Osteocyte (in vitro differentiated cells): ENCODE data around the gene CLEC16A. TPM values are rescaled to one million over a fixed set of nuclear protein-coding genes. Genes with fewer than 3 reads are reported as not detected.

ENCODE experiments used
- DNase-seq: peaks from one replicate; pipeline ENCODE4 v3.0.0; 2021; ENCODE audit warnings: mixed read lengths; ENCODE audit not compliant: unreplicated experiment; ENCODE audit errors: extremely low spot score
- H3K27ac Mint-ChIP-seq: one replicate; pipeline ENCODE4 v1.8.0; 2021; ENCODE audit warnings: mild to moderate bottlenecking, mixed read lengths; ENCODE audit not compliant: unreplicated experiment
- H3K27me3 Mint-ChIP-seq: one replicate; pipeline ENCODE4 v1.8.0; 2021; ENCODE audit warnings: mixed read lengths; ENCODE audit not compliant: unreplicated experiment
- H3K36me3 Mint-ChIP-seq: one replicate; pipeline ENCODE4 v1.8.0; 2021; ENCODE audit warnings: mixed read lengths; ENCODE audit not compliant: unreplicated experiment
- H3K4me1 Mint-ChIP-seq: one replicate; pipeline ENCODE4 v1.8.0; 2021; ENCODE audit warnings: mixed read lengths; ENCODE audit not compliant: unreplicated experiment
- H3K4me3 Mint-ChIP-seq: one replicate; pipeline ENCODE4 v1.8.0; 2021; ENCODE audit warnings: mild to moderate bottlenecking, moderate library complexity, mixed read lengths; ENCODE audit not compliant: unreplicated experiment
- H3K9me3 Mint-ChIP-seq: one replicate; pipeline ENCODE4 v1.8.0; 2021; ENCODE audit warnings: mixed read lengths; ENCODE audit not compliant: unreplicated experiment
- CTCF ChIP-seq: fragments of 200-600 bp; sonication (generic); IDR thresholded peaks from 2 replicates; pipeline ENCODE4 v1.5.0; 2021; ENCODE audit warnings: antibody characterized with exemption, mild to moderate bottlenecking, moderate library complexity
- total RNA-seq: library from RNA; stranded (reverse); gene quantifications from 2 replicates; pipeline ENCODE4 v1.2.1, GENCODE V29; 2021

CLEC16A gene
- total RNA-seq, 1 donor from 2014 or later, result 22.1 TPM

- no peak overlapping the region for H3K27ac Mint-ChIP-seq
- no peaks in the 10 kb centered on the region for H3K4me1 Mint-ChIP-seq
- H3K9me3 Mint-ChIP-seq, result no peaks in the 10 kb centered on the region
- no peaks in the 10 kb centered on the region for H3K27me3 Mint-ChIP-seq
- H3K4me3 Mint-ChIP-seq, result no peak overlapping the region
- no peak for TF ChIP-seq CTCF
- H3K36me3 Mint-ChIP-seq, result peaks cover 11% of the 10 kb centered on the region
- DNase-seq, result no peak
Observed at GRCh38 chr16:11011326-11011725, 67.0 kb downstream of the CLEC16A start.

GRCh38 chr16:11012841-11013240, 68.5 kb downstream of the CLEC16A start:
- H3K27ac Mint-ChIP-seq, result no peak overlapping the region
- peaks cover 11% of the 10 kb centered on the region for H3K36me3 Mint-ChIP-seq
- TF ChIP-seq CTCF, result no peak
- H3K4me3 Mint-ChIP-seq, result no peak overlapping the region
- H3K9me3 Mint-ChIP-seq, result no peaks in the 10 kb centered on the region
- DNase-seq, result no peak
- peaks cover 2% of the 10 kb centered on the region for H3K4me1 Mint-ChIP-seq
- no peaks in the 10 kb centered on the region for H3K27me3 Mint-ChIP-seq

- no peak for TF ChIP-seq CTCF
- H3K9me3 Mint-ChIP-seq, result no peaks in the 10 kb centered on the region
- DNase-seq, result no peak
- no peak overlapping the region for H3K27ac Mint-ChIP-seq
- peaks cover 2% of the 10 kb centered on the region for H3K4me1 Mint-ChIP-seq
- no peaks in the 10 kb centered on the region for H3K27me3 Mint-ChIP-seq
- peaks cover 8% of the 10 kb centered on the region for H3K36me3 Mint-ChIP-seq
- H3K4me3 Mint-ChIP-seq, result no peak overlapping the region
Observed at GRCh38 chr16:11014136-11014535, 69.8 kb downstream of the CLEC16A start.

- Mint-ChIP-seq H3K27me3 (no peaks in the 10 kb centered on the region), H3K36me3 (peaks cover 7% of the 10 kb centered on the region), H3K4me3 (no peak overlapping the region), H3K27ac (no peak overlapping the region), H3K9me3 (no peaks in the 10 kb centered on the region), H3K4me1 (peaks cover 2% of the 10 kb centered on the region)
- no peak for DNase-seq
- no peak for TF ChIP-seq CTCF
Observed at GRCh38 chr16:11015076-11015475, 70.7 kb downstream of the CLEC16A start.

- H3K9me3 Mint-ChIP-seq, result no peaks in the 10 kb centered on the region
- H3K4me3 Mint-ChIP-seq, result no peak overlapping the region
- DNase-seq, result no peak
- peaks cover 5% of the 10 kb centered on the region for H3K36me3 Mint-ChIP-seq
- peaks cover 3% of the 10 kb centered on the region for H3K4me1 Mint-ChIP-seq
- H3K27me3 Mint-ChIP-seq, result no peaks in the 10 kb centered on the region
- TF ChIP-seq CTCF, result no peak
- H3K27ac Mint-ChIP-seq, result no peak overlapping the region
Observed at GRCh38 chr16:11015607-11016006, 71.2 kb downstream of the CLEC16A start.
